Measurements from ENCODE around the gene EPHA10.

GRCh38 chr1:37778654-37779053 lies 13.7 kb upstream of the EPHA10 start:
- TF ChIP-seq CTCF (IDR thresholded peaks at IDR 0.05; ENCODE audit: insufficient read depth, low read length) = no peak
- TF ChIP-seq SPI1 (IDR thresholded peaks at IDR 0.05; ENCODE audit: borderline replicate concordance, low read depth) = no peak
- no peak for TF ChIP-seq POLR2AphosphoS5 (IDR thresholded peaks at IDR 0.05; ENCODE audit: low read depth)
- TF ChIP-seq REST (IDR thresholded peaks at IDR 0.05; ENCODE audit: insufficient replicate concordance, low read depth) = no peak
